ENCODE results near the gene ZNF839.

The ZNF839 gene

DNA sequence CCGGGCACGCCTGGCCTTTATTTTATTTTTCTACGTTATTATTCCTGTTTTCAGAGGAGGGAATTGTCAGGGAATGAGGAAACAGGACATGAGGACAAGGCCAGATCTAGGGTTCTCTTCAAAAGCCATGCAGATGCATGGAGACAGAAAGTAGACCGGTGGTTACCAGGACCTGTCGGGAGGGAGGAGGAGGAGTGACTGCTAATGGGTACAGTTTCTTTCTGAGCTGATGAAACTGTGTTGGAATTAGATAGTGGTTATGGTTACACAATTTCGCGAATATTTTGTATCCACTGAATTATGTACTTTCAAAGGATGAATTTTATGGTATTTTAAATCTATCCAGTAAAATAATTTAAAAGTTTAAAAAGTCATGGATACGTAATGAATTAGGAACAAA, 11.3 kb downstream of the ZNF839 start:
- TF ChIP-seq CTCF (IDR thresholded peaks at IDR 0.05) (no peak), ZFX (IDR thresholded peaks at IDR 0.05; ENCODE audit: borderline replicate concordance) (no peak)
- no peak overlapping the region for H3K27ac ChIP-seq

DNA sequence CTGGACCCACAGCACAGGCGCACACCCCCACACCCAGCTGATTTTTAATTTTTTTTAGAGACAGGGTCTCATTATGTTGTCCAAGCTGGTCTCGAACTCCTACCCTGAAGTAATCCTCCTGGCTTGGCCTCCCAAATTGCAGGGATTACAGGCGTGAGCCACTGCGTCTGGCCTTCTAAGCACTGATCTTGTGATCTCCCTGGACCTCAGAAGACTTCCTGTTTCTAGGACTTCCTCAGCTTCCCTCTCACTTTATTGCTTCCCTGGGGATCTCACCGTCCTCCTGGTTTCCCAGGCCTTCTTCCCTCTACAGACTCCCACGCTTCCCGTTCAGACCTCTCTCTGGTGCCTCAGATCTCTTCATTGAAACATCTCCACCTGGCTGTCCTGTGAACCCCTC, 13.8 kb downstream of the ZNF839 start:
- no peak for TF ChIP-seq ZFX (IDR thresholded peaks at IDR 0.05; ENCODE audit: borderline replicate concordance)
- no peak for TF ChIP-seq CTCF (IDR thresholded peaks at IDR 0.05)
- no peak overlapping the region for H3K27ac ChIP-seq

DNA sequence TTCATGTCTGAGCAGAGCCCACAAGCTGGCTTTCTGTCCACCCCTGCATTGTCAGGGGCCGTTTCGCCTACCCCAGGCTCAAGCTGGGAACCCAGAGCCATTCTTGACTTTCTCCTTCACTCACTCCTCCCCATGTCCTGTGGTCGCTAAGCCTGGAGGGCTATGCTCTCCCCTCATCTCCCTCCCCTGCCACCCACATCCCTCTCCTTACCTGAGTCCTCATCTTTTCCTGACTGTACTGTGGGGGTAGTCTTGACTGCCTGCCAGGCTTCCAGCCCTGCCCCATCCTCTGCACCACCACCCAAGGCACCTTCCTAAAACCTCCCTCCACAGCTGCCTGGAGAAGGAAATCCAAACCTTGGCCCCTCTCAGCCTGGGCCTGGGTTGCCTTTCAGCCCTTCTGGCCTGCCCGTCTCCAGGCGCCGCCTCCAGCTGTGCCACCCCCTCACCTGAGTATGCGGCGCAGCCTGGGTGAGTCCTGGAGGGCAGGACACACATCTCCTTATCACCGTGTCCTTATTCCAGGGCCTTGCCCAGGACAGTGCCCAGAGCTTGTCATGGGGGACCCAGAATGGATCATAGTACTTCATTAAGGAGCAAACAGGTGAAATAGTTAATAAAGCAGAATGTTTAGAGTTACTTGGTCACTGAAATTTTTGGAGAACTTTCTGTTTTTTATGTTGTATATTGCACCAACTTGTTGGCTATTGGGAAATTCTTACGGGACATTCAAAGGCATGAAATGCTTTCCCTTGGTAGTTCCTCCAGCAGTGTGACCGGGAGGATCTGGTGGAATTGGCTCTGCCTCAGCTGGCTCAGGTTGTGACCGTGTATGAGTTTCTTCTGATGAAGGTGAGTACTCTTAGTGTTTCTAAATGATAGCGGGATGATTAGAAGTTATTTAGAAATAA, 14.5 kb downstream of the ZNF839 start:
- no peak overlapping the region for H3K27ac ChIP-seq
- TF ChIP-seq CTCF (IDR thresholded peaks at IDR 0.05): no peak
- no peak for TF ChIP-seq ZFX (IDR thresholded peaks at IDR 0.05; ENCODE audit: borderline replicate concordance)

- no peak for TF ChIP-seq ZFX (IDR thresholded peaks at IDR 0.05; ENCODE audit: borderline replicate concordance)
- no peak overlapping the region for H3K27ac ChIP-seq
These were observed 15.6 kb downstream of the ZNF839 start for GRCh38 chr14:102335163-102335562.

GRCh38 chr14:102338724-102339123, 19.2 kb downstream of the ZNF839 start:
- TF ChIP-seq CTCF (IDR thresholded peaks at IDR 0.05) (no peak), ZFX (IDR thresholded peaks at IDR 0.05; ENCODE audit: borderline replicate concordance) (no peak)
- H3K27ac ChIP-seq: no peak overlapping the region

- no peak for TF ChIP-seq CTCF (IDR thresholded peaks at IDR 0.05)
- no peak for TF ChIP-seq ZFX (IDR thresholded peaks at IDR 0.05; ENCODE audit: borderline replicate concordance)
- no peak overlapping the region for H3K27ac ChIP-seq
These were observed 22.0 kb downstream of the ZNF839 start for GRCh38 chr14:102341566-102341965.

DNA sequence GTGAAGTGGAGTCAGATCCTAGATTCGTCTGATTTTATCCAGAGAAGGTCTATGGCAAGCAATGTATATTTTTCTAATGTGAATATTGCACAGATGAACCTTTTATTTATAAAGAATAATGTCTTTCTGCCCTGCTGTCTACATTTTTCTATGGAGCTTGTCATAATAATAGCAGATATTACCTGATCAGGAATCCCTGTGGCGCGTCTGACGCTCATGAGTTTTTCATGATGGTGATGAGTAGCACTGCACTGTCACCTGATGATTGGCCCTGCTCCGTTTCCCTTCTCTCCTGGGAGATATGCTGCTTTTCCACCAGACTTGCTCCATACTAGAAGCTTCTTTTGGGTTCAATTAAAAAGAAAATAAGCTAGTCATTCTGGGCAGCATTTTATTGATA, 22.7 kb downstream of the ZNF839 start:
- no peak for TF ChIP-seq CTCF (IDR thresholded peaks at IDR 0.05)
- no peak for TF ChIP-seq ZFX (IDR thresholded peaks at IDR 0.05; ENCODE audit: borderline replicate concordance)
- H3K27ac ChIP-seq: no peak overlapping the region
